ENCODE data around the gene NCBP2L.

- no peak for TF ChIP-seq CTCF (conservative IDR thresholded peaks at IDR 0.05; ENCODE audit: low read length)
- no peak for TF ChIP-seq EZH2phosphoT487 (IDR thresholded peaks at IDR 0.05; ENCODE audit: borderline replicate concordance)
These were observed 2.4 kb upstream of the NCBP2L start for GRCh38 chrX:107775000-107775733.

Data from Loucy (cell line).